Neural cell (in vitro differentiated cells): ENCODE results near the gene CD72. TPM values are rescaled to one million over a fixed set of nuclear protein-coding genes. Genes with fewer than 3 reads are reported as not detected.

ENCODE experiments used
- H2AFZ ChIP-seq: fragments of 200-600, 300-800 bp; sonication (generic), shearing (Covaris generic); 2 replicates; pipeline ENCODE4 v1.6.0; 2014; ENCODE audit warnings: low read depth, mild to moderate bottlenecking, antibody characterized with exemption, low read length, moderate library complexity
- H3F3A ChIP-seq: fragments of 200-600 bp; shearing (Covaris generic); 2 replicates; pipeline ENCODE4 v1.6.1; 2016; ENCODE audit warnings: mild to moderate bottlenecking, moderate library complexity, mixed read lengths, antibody characterized with exemption, low read length; ENCODE audit not compliant: insufficient read depth, poor library complexity, severe bottlenecking
- H3K27ac ChIP-seq: fragments of 200-600, 300-800 bp; sonication (generic), shearing (Covaris generic); 2 replicates; pipeline ENCODE4 v1.5.1; 2014; ENCODE audit warnings: mild to moderate bottlenecking, low read length, moderate library complexity
- H3K27me3 ChIP-seq: fragments of 300-800, 200-600 bp; sonication (generic), shearing (Covaris generic); 2 replicates; pipeline ENCODE4 v1.6.0; 2014; ENCODE audit warnings: mild to moderate bottlenecking, low read depth, low read length, moderate library complexity; ENCODE audit not compliant: insufficient read depth
- H3K36me3 ChIP-seq: fragments of 300-800, 200-600 bp; sonication (generic), shearing (Covaris generic); 2 replicates; pipeline ENCODE4 v1.5.1; 2014; ENCODE audit warnings: mild to moderate bottlenecking, antibody characterized with exemption, low read length, moderate library complexity; ENCODE audit not compliant: insufficient read depth
- H3K4me2 ChIP-seq: fragments of 300-800, 200-600 bp; sonication (generic), shearing (Covaris generic); 2 replicates; pipeline ENCODE4 v1.6.0; 2014; ENCODE audit warnings: mild to moderate bottlenecking, low read length
- H3K4me3 ChIP-seq: fragments of 300-800, 200-600 bp; sonication (generic), shearing (Covaris generic); 2 replicates; pipeline ENCODE4 v1.5.1; 2014; ENCODE audit warnings: mild to moderate bottlenecking, low read length, moderate library complexity
- H3K79me2 ChIP-seq: fragments of 200-600 bp; shearing (Covaris generic); replicated peaks from 2 replicates; pipeline ENCODE4 v1.6.0; 2014; ENCODE audit warnings: mild to moderate bottlenecking, low read length, moderate library complexity; ENCODE audit not compliant: insufficient read depth
- H3K9ac ChIP-seq: fragments of 300-800, 200-600 bp; sonication (generic), shearing (Covaris generic); 2 replicates; pipeline ENCODE4 v1.6.1; 2016; ENCODE audit warnings: mild to moderate bottlenecking, low read length, mixed read lengths
- H3K9me2 ChIP-seq: fragments of 200-600 bp; shearing (Covaris generic); 2 replicates; pipeline ENCODE4 v1.6.1; 2016; ENCODE audit warnings: mild to moderate bottlenecking, low read length, mixed read lengths; ENCODE audit not compliant: insufficient read depth
- H3K9me3 ChIP-seq: fragments of 200-600, 300-800 bp; sonication (generic), shearing (Covaris generic); 2 replicates; pipeline ENCODE4 v1.6.1; 2016; ENCODE audit warnings: mild to moderate bottlenecking, mixed run types, low read length, moderate library complexity, mixed read lengths
- H4K20me1 ChIP-seq: fragments of 200-600 bp; shearing (Covaris generic); 2 replicates; pipeline ENCODE4 v1.6.1; 2016; ENCODE audit warnings: mild to moderate bottlenecking, mixed run types; ENCODE audit not compliant: insufficient read depth
- CTCF ChIP-seq: fragments of 450-650 bp; IDR thresholded peaks from 2 replicates; pipeline ENCODE4 v1.5.1; 2014; ENCODE audit warnings: antibody characterized with exemption, mild to moderate bottlenecking, moderate library complexity; ENCODE audit not compliant: poor library complexity, severe bottlenecking
- EP300 ChIP-seq: fragments of 450-650 bp; conservative IDR thresholded peaks from 2 replicates; pipeline ENCODE4 v1.6.1; 2014; ENCODE audit warnings: antibody characterized with exemption, mild to moderate bottlenecking, moderate library complexity; ENCODE audit not compliant: poor library complexity, severe bottlenecking
- EZH2 ChIP-seq: fragments of 200-600, 300-800 bp; shearing (Covaris generic), sonication (generic); IDR thresholded peaks from 2 replicates; pipeline ENCODE4 v1.6.1; 2014; ENCODE audit warnings: antibody characterized with exemption, low read length, borderline replicate concordance, mild to moderate bottlenecking; ENCODE audit not compliant: insufficient read depth, poor library complexity, severe bottlenecking
- MXI1 ChIP-seq: fragments of 450-650 bp; conservative IDR thresholded peaks from 2 replicates; pipeline ENCODE4 v1.6.1; 2014; ENCODE audit warnings: antibody characterized with exemption, mild to moderate bottlenecking; ENCODE audit not compliant: poor library complexity, severe bottlenecking
- POLR2AphosphoS5 ChIP-seq: IDR thresholded peaks from 2 replicates; pipeline ENCODE4 v1.6.1; 2012
- RAD21 ChIP-seq: fragments of 450-650 bp; conservative IDR thresholded peaks from 2 replicates; pipeline ENCODE4 v1.6.1; 2014; ENCODE audit warnings: antibody characterized with exemption, mild to moderate bottlenecking, moderate library complexity
- REST ChIP-seq: IDR thresholded peaks from 2 replicates; pipeline ENCODE4 v1.6.1; 2012; ENCODE audit warnings: borderline replicate concordance
- SMC3 ChIP-seq: fragments of 450-650 bp; conservative IDR thresholded peaks from 2 replicates; pipeline ENCODE4 v1.6.1; 2014; ENCODE audit warnings: antibody characterized with exemption, mild to moderate bottlenecking, moderate library complexity; ENCODE audit not compliant: poor library complexity
- TAF1 ChIP-seq: IDR thresholded peaks from 2 replicates; pipeline ENCODE4 v1.6.1; 2012; ENCODE audit warnings: low read depth
- polyA plus RNA-seq: library from polyadenylated mRNA; depleted of rRNA; stranded (reverse); fragments of >200 nt; gene quantifications from 2 replicates; pipeline ENCODE4 v1.2.3, GENCODE V29; 2014

Gene CD72
- polyA plus RNA-seq, 1 donor from 2014 or later, result not detected

- peaks cover 8% of the 10 kb centered on the region for H3K36me3 ChIP-seq
- no peaks in the 10 kb centered on the region for H3K9me2 ChIP-seq
- no peaks in the 10 kb centered on the region for H3K27me3 ChIP-seq
- H3K27ac ChIP-seq, result no peak overlapping the region
- no peaks in the 10 kb centered on the region for H4K20me1 ChIP-seq
- H2AFZ ChIP-seq, result no peak overlapping the region
- H3K4me3 ChIP-seq, result no peak overlapping the region
- H3K4me2 ChIP-seq, result no peak overlapping the region
- no peaks in the 10 kb centered on the region for H3K9me3 ChIP-seq
- H3F3A ChIP-seq, result no peaks in the 10 kb centered on the region
- TF ChIP-seq CTCF (no peak), EZH2 (no peak), RAD21 (no peak), REST (no peak), TAF1 (no peak), POLR2AphosphoS5 (no peak), SMC3 (no peak), MXI1 (no peak), EP300 (no peak)
- peaks cover 6% of the 10 kb centered on the region for H3K79me2 ChIP-seq
- H3K9ac ChIP-seq, result no peak overlapping the region
These were observed 42.8 kb upstream of the CD72 start for GRCh38 chr9:35660966-35661415.

DNA sequence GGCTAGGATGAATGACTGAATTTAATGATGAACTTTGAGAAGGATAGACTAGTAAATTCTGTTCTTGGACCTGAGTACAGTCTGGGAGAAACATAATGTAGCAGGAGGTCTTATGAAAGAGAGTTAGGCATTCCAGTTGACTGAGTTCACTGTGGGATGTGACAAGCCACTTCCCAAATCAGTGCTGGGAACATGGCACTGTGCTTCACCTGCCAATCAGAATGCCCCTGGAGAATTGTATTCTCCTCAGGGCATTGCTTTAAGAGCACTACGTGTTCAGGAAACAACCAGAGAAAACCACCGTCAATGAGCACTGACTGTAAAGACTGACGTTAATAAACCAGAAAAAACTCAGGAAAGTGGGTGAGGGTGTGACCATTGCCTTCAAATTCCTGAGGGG lies 41.1 kb upstream of the CD72 start:
- peak overlapping the region; percentile 97 for H3K9ac ChIP-seq
- H4K20me1 ChIP-seq, result no peaks in the 10 kb centered on the region
- peak overlapping the region; percentile 80 for H3K4me3 ChIP-seq
- H3K79me2 ChIP-seq, result peaks cover 6% of the 10 kb centered on the region
- TF ChIP-seq SMC3 (no peak), POLR2AphosphoS5 (no peak), CTCF (no peak), MXI1 (no peak)
- no peaks in the 10 kb centered on the region for H3K9me2 ChIP-seq
- no peaks in the 10 kb centered on the region for H3K27me3 ChIP-seq
- H3F3A ChIP-seq, result no peaks in the 10 kb centered on the region
- H3K27ac ChIP-seq, result peak overlapping the region; percentile 97
- H3K9me3 ChIP-seq, result no peaks in the 10 kb centered on the region
- H3K4me2 ChIP-seq, result peak overlapping the region; percentile 71
- H3K36me3 ChIP-seq, result peaks cover 8% of the 10 kb centered on the region
- no peak overlapping the region for H2AFZ ChIP-seq
